HG03060 (cell line): ENCODE measurements around the gene SHH.

Experiments
- ATAC-seq: cut with Tn5 transposase; IDR thresholded peaks from one replicate; pipeline ENCODE4 v1.9.1; 2021; ENCODE audit warnings: low read depth, moderate number of reproducible peaks; ENCODE audit not compliant: unreplicated experiment

The SHH gene

DNA sequence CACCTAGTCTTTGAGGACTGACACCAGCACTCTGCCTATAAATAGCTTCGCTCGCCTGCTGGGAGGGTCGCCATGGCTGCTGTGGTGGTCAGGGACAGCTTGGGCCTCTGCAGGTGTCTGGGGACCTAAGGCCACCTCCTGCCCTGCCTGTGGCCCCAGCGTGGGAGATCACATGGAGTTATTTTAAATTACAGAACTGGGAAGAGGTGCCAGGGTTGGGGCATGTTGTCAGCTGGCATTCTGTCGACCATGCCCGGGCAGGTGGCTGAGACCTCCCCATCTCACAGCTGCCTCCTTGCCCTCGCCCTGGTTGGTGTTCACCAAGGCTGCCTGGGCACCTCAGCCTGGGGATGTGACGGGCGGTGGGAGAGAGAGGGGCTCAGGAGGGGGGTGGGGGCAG lies 18.1 kb downstream of the SHH start:
- no peak for ATAC-seq

DNA sequence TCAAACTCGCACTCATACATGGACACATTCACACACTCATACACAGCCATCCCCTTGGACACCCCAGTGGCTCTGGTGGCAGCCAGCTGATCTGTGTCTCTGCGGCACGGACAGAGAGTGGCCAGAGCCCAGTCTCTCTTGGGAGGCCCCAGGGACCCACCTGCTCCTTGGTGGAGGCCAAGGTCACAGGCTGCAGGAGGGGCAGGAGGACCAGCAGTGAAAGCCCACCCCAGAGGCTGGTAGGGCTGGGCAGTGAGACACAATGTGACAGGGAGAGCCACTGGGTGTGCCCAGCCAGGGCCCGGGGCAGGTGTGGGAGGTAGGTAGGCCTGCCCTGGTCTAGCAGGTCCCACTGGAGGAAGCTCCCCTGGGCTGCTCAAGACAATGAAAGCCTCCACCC lies 18.5 kb downstream of the SHH start:
- ATAC-seq: no peak

GRCh38 chr7:155792999-155793560 lies 19.2 kb downstream of the SHH start:
- no peak for ATAC-seq

DNA sequence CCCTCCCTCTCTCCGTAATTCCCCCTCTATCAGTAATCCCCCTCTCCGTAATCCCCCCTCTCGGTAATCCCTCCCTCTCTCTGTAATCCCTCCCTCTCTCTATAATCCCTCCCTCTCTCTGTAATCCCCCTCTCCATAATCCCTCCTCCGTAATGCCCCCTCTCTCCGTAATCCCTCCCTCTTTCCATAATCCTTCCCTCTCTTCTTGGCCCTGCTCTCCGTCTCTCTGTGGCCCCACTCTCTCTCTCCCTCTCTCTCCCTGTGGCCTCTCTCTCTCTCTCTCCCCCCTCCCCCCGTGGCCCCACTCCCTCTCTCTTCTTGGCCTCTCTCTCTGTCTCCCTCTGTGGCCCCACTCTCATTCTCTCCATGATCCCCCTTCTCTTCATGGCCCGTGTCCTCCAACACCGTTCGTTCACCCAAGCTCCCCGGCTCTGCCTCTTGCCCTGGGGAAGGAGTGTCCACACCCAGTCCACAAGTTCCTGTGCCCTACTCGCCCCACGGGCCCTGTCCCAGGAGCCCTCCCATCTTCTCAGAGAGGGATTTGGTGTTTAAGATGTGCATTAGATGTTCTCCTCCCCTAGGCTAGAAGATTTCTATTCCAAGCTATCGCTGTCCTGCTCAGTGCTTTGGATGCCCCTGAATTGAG lies 19.8 kb downstream of the SHH start:
- ATAC-seq: no peak

GRCh38 chr7:155791836-155792235 lies 20.4 kb downstream of the SHH start:
- no peak for ATAC-seq

DNA sequence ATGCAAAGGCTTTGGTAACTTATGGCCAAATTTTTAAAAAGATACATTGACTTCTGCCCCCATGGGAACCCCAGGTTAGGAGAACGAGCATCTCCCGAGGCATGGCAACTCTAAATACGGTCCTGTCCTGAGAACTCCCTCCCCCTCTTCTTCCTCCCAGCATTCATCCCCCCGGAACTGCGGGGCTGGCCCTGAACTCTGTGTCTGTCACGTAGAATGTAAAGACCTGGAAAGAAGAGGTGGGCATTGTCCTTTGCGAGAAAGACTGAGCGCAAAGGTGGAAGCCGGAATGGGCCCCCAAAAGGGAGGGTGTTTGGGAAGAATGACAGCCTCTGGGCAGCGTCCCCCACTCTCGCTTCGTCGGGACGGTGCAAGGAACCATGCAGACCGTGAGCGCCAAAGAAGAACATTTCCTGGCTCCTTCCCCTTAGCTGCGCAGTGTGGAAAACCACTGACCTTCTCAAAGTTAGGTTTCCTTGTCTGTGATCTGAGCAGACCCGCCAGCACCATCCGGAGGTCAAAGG lies 21.0 kb downstream of the SHH start:
- no peak for ATAC-seq

- no peak for ATAC-seq
These were observed 21.6 kb downstream of the SHH start for GRCh38 chr7:155790666-155791065.

DNA sequence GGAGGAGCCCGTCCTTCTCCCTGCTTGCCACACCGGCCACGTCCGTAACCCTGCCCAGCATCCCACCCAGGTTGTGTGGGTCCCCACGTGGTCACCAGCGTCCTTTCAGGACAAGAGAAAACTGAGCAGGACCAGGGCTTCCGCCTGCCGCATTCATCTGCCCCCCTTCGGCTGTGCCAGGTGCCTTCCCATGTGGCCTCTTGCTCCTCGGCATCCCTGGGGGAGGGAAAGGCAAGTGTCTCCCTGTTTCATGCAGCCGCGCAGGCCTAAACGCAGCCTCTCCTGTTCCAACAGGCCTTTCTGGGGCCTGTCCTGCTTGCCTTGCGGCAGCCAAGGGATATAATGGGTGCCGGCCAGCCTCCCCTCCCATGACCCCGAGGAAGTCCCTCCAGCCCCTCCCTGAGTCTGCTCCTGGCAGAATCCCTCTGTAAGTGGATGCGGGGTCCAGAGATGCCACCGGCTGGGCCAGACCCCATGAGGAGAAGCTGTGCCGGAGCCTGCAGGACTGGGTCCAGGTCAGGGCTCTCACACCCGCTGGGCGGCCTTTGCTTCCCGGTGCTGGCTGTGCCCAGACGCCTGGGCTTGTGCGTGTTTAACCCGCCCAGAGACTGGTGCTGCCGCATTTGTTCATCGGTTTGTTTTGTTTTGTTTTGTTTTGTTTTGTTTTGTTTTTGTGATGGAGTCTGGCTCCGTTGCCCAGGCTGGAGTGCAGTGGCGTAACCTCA lies 23.1 kb downstream of the SHH start:
- ATAC-seq: no peak

DNA sequence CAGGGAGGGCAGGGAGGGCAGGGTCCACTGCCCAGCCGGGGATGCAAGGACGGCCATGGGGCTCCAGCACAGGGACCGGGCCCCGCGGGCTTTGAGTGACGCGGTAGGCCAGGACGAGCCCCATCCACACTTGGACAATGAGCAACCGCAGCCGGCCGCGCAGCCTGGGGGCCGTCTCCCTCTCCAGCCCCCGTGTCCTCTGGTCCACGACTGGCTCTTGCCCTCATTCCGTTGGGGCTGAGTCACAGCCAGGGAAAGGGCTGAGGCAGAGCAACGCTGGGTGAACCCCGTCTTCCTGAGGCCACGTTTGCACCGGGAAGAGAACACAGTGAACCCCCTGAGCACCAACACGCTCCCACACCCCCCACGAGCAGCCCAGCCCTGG lies 23.7 kb downstream of the SHH start:
- no peak for ATAC-seq

GRCh38 chr7:155787171-155787851 lies 25.0 kb downstream of the SHH start:
- no peak for ATAC-seq

- no peak for ATAC-seq
These were observed 25.8 kb downstream of the SHH start for GRCh38 chr7:155786491-155786890.

DNA sequence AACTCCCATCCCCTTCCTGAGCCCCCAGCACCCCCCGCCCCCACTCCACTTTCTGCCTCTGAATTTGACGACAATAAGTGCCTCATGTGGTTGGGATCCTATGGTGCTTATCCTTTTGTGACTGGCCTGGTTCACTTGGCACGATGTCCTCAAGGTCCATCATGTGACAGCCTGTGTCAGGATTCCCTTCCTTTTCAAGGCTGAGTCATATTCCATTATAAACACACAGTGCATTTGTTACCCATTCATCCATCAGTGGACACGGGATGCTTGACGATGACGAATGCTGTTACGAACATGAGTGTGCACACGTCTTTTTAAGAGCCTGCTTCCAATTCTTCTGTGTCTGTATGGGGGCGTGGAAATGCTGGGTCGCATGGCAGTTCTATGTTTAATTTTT lies 26.7 kb downstream of the SHH start:
- no peak for ATAC-seq

DNA sequence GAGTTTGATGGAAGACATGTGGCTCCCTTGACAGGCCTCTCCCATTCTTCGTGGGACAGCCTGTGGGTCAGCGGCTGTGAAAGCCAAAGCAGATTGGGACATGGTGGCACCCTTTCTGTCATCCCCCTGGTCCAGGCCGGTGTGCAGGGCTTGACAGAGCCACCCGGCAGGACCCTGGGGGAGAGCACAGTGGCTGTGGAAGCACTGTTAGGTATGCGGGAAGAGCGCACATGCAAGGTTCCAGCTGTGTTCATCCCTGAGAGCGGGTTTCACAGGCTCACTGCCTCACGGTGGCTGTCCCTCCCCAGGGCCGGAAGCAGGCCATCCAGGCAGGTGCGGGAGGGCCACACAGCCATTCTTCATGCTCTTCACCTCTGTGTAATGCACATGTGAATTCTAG lies 29.8 kb downstream of the SHH start:
- ATAC-seq: no peak

- ATAC-seq: no peak
These were observed 30.8 kb downstream of the SHH start for GRCh38 chr7:155781433-155781832.

DNA sequence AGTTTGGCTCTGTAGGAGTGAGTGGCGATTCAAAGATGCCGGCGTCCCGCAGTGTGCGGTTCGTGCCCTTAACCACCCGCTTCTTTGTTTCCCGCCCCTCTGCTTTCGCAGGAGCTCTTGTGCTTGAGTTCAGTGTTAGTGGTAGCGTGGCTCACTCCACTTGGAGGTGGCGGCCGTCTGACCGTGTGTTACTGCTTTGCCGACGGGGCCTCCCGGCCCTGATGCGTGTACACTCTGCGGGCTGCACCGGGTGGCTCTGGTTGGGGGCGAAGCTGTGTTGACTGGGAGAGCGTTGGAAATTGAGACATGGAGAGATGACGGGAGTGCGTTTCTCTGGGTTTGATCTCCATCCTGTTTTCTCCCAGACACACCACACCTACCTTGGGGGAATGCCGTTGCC lies 31.4 kb downstream of the SHH start:
- ATAC-seq: no peak

- no peak for ATAC-seq
These were observed 33.9 kb downstream of the SHH start for GRCh38 chr7:155778349-155778748.

GRCh38 chr7:155776606-155777005 lies 35.7 kb downstream of the SHH start:
- ATAC-seq: no peak

DNA sequence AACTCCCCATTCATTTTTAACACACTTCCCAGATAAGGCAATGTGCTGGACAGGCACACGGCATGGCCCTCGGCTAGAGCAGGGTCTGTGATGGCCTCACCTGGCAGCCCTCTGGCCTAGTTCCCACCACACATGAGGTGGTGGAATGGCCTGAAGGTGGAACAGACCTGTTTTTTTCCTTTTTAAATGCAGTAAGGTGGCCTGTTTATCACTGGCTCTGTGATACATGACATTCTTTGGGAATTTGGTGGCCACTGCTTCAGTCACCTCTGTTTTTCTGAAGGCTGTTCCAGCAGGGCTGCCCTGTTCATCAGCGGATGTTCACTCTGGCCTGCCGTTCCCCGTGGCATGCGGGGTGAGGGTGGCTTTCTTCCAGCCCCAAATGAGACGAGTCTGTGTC lies 36.6 kb downstream of the SHH start:
- ATAC-seq: no peak

DNA sequence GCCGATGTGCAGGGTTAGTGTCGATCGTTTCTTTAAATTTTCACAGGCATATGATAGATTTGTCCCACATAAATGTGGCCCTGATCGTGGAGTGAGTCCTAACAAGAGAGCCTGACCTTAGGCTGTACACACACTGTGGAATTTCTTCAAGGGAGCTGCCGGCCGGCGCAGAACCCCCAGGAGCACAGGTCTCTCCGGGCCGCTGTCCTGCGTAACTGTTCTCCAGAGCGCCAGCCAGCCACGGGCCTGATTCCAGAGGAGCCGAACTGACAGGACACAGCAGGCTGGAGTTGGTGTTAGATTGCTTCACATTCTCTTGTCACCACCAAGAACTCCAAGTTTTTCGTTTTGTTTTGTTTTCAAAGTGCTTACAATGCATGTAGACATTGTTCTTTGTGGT lies 37.3 kb downstream of the SHH start:
- ATAC-seq: no peak

GRCh38 chr7:155773531-155773930 lies 38.7 kb downstream of the SHH start:
- no peak for ATAC-seq

DNA sequence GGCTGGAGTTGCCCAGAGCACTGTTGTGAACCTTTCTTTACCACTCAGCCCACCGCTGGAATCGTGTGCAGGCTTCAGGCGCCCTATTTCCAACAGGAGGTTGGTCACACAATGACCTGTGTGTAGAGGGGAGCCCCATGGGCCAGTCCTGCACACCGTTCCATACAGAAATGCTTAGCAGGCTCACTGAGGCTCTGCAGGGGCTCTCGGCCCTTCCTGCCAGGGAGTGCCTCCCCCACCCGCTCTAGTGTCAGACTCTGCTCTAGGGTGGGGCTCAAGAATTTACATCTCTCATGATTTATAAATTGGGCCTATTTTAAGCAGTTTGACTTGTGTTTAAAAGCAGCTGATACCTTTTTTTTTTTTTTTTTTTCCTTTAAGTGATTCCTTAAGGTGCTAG lies 42.0 kb downstream of the SHH start:
- ATAC-seq: no peak
